ENCODE results near the gene PDZD2.

PDZD2 gene

GRCh38 chr5:32100691-32101302, 461.9 kb downstream of the PDZD2 start:
- Histone ChIP-seq H3K27me3 (ENCODE audit: insufficient read depth, poor library complexity, severe bottlenecking) (no peaks in the 10 kb centered on the region), H3K4me3 (replicated peaks; ENCODE audit: insufficient read depth, low read length) (no peak overlapping the region), H3K27ac (replicated peaks) (no peak overlapping the region)
- DNase-seq (ENCODE audit: low read depth in 1 of 2, low spot score in 1 of 2), result no peak
- no peak for TF ChIP-seq SPI1 (IDR thresholded peaks at IDR 0.05; ENCODE audit: borderline replicate concordance, low read depth)
- TF ChIP-seq GABPA (IDR thresholded peaks at IDR 0.05; ENCODE audit: low read depth), result no peak
- no peak for TF ChIP-seq CTCF (IDR thresholded peaks at IDR 0.05; ENCODE audit: insufficient read depth, low read length)
- no peak for TF ChIP-seq REST (IDR thresholded peaks at IDR 0.05; ENCODE audit: insufficient replicate concordance, low read depth)
- TF ChIP-seq POLR2AphosphoS5 (IDR thresholded peaks at IDR 0.05; ENCODE audit: low read depth), result no peak

GRCh38 chr5:32102254-32102986, 463.5 kb downstream of the PDZD2 start:
- Histone ChIP-seq H3K27me3 (ENCODE audit: insufficient read depth, poor library complexity, severe bottlenecking) (no peaks in the 10 kb centered on the region), H3K4me3 (replicated peaks; ENCODE audit: insufficient read depth, low read length) (no peak overlapping the region), H3K27ac (replicated peaks) (no peak overlapping the region)
- DNase-seq (ENCODE audit: low read depth in 1 of 2, low spot score in 1 of 2), result no peak
- TF ChIP-seq REST (IDR thresholded peaks at IDR 0.05; ENCODE audit: insufficient replicate concordance, low read depth), result no peak
- no peak for TF ChIP-seq SPI1 (IDR thresholded peaks at IDR 0.05; ENCODE audit: borderline replicate concordance, low read depth)
- no peak for TF ChIP-seq GABPA (IDR thresholded peaks at IDR 0.05; ENCODE audit: low read depth)
- no peak for TF ChIP-seq CTCF (IDR thresholded peaks at IDR 0.05; ENCODE audit: insufficient read depth, low read length)
- no peak for TF ChIP-seq POLR2AphosphoS5 (IDR thresholded peaks at IDR 0.05; ENCODE audit: low read depth)

- DNase-seq (ENCODE audit: low read depth in 1 of 2, low spot score in 1 of 2), result no peak
- no peak overlapping the region for H3K27ac ChIP-seq (replicated peaks)
- TF ChIP-seq CTCF (IDR thresholded peaks at IDR 0.05; ENCODE audit: insufficient read depth, low read length) (no peak), REST (IDR thresholded peaks at IDR 0.05; ENCODE audit: insufficient replicate concordance, low read depth) (no peak), SPI1 (IDR thresholded peaks at IDR 0.05; ENCODE audit: borderline replicate concordance, low read depth) (no peak), GABPA (IDR thresholded peaks at IDR 0.05; ENCODE audit: low read depth) (no peak), POLR2AphosphoS5 (IDR thresholded peaks at IDR 0.05; ENCODE audit: low read depth) (no peak)
- no peaks in the 10 kb centered on the region for H3K27me3 ChIP-seq (ENCODE audit: insufficient read depth, poor library complexity, severe bottlenecking)
- no peak overlapping the region for H3K4me3 ChIP-seq (replicated peaks; ENCODE audit: insufficient read depth, low read length)
Measured at GRCh38 chr5:32103521-32103920, 464.6 kb downstream of the PDZD2 start.

Measured in HL-60 (cell line).